ENCODE data around the gene ARHGAP29. TPM values are rescaled to one million over a fixed set of nuclear protein-coding genes. Genes with fewer than 3 reads are reported as not detected.

The ARHGAP29 gene
- total RNA-seq, 1 experiment from 2014 or later, result 17.9 TPM

DNA sequence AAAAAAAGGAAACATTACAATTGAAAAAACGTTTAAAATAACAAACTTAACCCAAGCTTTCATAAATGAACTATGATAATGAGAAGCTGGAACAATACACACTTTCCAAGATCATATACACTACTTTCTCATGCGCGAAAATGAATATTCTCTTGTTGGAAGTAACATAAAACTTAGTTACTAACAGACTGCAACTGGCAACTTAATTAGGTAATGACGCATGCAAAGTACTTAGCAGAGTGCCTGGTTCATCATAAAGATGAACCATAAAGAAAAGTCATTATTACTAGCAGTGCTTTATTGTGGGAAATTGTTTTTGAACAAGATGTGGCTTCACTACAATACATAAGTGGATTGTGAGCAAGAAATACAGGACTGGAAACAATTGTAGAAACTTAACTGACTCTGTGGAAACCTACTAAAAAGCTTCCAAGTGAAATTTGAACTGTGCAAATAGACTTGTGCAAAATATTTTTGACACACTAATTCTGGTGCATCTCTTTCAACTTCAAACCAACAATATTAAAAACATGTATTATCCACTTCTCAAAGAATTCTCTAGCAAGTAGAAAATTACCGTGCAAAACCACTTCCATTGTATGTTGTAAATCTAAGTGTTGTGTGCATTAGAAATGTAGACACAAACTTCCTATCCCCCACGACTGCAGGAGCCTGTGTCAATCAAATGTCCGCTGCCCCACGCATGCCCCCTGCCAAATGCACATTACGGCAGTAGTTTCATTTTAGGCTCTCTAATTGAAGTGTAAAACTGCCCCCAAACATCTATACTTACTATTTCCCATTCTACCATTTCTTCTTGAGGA is 2.0 kb downstream of the ARHGAP29 start:
- DNase-seq (ENCODE audit: low read depth), result peak; percentile 60

DNA sequence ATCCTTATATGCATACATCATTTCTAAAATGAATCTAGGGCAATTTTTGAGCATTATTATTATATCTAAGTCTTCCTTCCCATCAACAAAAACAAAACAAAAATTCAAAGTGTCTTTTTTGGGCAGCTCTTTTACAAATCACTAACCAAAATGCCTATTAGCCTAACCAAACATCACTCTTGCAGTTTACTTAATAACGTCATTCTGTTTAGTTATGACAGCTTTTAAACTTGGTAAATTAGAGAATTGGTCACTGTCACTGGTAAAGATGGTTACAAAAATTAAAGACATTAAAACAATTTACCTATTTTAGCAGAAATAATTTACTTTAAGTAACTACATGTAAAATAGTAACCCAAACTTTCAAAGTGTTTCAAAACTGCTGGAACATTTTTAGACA is 2.8 kb downstream of the ARHGAP29 start:
- no peak for DNase-seq (ENCODE audit: low read depth)

DNA sequence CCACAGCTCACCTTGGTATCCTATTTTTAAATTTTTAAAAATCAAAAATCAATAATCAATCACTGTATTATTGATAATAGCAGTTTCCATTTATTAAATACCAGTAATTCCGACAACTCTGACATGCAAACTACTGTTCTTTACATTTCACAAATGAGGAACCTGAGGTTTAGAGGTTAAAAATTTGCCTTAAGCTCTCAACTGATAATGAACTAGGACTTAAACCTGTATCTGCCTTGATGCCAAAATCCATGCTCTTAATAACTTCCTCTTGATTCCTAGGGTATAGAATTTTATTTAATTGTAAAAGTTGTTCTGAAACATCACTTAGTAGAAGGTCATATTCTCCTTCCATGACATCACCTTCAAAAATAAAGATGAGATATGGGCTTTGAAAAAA is 5.6 kb downstream of the ARHGAP29 start:
- DNase-seq (ENCODE audit: low read depth), result no peak

DNA sequence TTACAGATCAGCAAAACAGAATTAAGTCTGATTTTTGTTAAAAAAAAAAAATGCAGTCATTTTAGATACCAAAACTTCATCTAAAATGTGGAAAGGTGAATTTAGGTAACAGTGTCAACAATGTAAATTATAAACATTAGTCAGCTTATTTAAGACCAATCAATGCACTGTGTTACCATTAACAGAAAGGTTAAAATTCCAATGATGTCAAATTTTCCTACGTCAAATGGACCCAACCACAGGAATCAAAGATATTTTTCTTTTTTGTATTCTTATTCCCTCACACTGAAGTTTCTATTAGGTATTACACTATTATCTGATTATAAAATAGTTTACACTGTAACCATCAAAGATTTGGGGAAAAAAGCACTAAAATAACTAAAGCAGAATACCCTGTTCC is 6.5 kb downstream of the ARHGAP29 start:
- no peak for DNase-seq (ENCODE audit: low read depth)

DNA sequence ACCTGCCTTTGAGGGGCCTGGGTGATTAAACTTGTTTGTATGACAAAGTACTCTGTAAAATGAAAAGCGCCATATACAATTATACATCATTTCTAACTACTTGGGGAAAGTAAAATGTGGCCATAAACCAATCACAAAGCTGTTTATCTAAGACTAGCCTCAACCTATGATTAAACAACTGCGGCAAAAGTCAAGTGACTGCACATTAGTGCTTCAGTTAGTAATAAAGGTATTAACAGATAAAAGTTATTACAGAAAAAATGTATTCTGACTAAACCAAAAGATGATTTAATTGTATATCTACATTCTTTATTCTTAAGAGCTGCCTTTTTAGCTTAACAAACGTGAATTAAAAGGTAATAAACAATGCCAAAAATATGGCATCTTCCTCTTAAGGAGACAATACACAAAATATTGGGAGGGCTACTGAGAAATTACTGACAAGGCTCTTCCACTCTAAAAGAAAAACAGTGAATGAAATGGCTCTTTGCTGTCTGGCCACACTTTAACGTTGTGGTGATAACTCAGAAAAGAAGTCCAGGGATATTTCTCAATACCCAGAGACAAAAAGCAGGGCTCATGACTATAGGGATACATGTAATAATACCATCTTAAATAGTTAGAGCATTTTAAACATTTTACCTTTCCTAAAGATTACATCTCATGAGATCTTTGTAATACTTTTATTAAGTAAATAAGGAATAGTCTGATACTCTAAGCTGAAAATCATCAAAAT is 8.6 kb downstream of the ARHGAP29 start:
- DNase-seq (ENCODE audit: low read depth), result peak; percentile 7

DNA sequence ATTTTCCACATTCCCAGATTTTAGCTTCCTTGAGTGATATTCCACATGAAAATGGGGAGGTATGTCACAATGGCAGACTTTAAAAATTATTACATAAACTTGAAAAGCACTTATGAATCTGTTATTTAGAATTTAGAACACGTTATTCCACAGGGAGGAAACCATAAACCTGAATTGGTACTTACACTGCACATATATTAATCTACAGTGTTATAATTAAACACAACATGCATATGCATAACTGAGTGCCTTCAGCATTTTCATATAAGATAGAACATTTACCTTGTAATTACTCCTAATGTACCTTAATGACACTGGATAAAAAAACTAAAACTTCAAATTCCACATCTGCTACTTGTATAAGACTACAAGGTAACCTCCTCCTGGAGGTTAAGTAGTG is 9.8 kb downstream of the ARHGAP29 start:
- DNase-seq (ENCODE audit: low read depth), result no peak

DNA sequence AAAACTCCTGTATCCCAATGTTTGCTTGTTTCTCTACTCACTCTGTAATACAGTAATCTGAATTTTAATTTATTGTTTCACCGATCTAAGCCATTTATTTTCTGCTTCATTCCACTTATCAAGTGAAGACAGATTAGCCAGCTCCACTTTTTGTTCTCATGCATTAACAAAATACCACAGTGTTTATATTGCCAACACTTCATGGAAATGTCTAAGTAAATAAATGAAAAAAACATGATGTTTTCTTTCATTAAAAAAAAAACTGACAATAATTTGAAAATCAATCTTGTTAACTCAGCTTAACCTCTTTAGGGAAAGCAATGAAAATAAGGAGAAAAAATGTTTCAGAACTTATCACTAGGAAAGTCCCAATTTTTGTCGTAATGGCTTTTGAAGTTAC is 11.5 kb downstream of the ARHGAP29 start:
- no peak for DNase-seq (ENCODE audit: low read depth)

DNA sequence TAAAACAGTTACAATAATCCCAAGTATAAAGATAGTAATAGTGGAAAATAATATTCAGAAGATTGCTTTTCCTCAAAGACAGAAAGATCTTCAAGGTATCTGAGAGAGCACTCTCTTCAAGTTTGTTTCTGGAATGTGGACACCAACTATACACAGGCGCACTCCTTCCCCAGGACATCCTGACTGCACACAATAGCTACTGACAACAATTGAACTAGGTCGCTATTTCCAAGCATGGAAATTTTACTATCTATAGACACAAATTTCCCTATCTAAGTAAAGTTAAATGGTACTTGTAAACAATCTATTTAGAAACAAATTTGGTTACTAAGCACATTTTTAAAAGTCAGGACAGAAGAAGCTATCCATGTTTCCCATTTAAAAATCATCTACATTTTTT is 19.1 kb downstream of the ARHGAP29 start:
- DNase-seq (ENCODE audit: low read depth), result no peak

DNA sequence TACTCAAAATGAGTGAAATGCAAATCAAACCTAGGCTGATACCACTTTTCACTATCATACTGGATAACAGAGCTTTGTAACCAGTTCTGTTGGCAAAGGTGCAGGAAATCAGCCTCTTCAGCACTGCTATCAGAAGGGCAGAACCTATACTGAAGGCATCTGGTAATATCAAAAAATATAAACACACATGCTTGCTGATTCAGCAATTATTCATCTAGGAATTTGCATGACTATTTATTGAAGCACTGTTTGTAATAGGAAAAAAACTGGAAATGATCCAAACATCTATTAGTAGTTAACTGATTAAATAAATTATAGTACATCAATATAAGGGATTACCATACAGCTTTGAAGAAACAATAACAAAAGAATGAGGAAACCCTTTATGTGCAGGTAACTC is 21.4 kb downstream of the ARHGAP29 start:
- DNase-seq (ENCODE audit: low read depth), result peak; percentile 4

DNA sequence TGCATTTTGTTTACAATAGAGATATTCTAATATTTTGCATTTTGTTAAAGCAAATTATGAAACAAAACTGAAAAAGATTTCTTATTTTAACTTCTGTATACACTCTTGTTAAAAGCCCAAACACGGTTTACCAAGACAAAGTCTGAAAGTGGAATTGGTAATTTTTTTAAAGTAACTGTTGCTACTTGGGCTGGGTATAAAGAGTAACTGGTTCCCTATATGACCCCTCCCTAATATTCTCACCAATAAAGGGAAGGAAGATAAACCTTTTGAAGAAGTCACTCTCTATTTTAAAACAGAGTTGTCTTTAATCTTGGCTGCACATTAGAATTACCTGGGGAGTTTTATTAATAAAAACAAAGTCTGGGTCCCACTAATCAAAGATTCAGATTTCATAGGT is 27.4 kb downstream of the ARHGAP29 start:
- no peak for DNase-seq (ENCODE audit: low read depth)

DNA sequence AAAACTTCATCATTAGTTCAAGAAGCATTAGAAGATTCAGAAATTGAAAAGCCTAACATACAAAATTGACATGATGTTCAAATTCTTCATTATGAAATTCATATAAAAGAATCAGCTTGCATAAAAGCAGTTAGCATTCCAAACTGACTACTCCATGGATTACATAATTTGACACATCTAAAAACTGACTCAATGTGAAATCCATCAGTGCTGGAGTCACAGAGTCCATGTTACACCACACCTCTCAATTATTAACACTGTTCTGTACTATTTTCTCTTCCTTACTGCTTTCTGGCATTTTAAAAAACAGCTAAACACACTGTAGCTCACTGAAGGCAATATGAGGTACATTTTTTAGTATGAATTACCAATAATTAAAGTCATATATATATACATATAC is 28.0 kb downstream of the ARHGAP29 start:
- peak; percentile 76 for DNase-seq (ENCODE audit: low read depth)

DNA sequence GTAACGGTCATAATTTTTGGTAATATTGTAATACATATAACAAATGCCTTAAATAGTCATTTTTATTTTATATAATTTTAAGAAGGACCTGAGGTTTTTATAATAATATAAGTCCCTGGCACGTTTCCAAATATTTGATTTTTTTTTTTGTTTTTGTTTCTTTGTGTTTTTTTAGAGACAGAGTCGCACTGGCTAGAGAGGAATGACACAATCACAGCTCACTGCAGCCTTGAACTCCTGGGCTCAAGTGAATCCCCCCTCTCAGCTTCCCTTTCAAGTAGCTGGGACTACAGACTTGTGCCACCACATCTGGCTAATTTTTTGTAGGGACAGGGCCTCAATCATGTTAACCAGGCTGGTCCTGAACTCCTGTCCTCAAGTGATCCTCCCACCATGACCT is 29.7 kb downstream of the ARHGAP29 start:
- no peak for DNase-seq (ENCODE audit: low read depth)

DNA sequence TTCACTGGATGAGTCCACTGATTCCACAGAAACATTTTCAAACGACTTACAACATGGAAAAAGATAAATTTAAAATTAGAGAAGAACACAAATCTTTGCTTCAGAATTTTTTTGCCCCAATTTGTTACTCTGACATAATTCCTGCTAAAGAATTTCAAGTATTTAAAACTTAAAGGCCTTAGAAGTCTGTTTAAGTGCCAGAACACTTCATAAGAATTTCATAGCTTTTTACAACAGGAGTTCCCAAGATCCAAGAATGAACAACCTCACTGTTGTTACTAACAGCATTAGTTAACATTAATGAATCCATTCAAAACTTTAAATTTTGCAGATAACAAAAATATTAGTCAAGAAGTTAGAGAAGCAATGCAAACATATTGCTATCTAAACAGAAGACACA is 31.7 kb downstream of the ARHGAP29 start:
- no peak for DNase-seq (ENCODE audit: low read depth)

DNA sequence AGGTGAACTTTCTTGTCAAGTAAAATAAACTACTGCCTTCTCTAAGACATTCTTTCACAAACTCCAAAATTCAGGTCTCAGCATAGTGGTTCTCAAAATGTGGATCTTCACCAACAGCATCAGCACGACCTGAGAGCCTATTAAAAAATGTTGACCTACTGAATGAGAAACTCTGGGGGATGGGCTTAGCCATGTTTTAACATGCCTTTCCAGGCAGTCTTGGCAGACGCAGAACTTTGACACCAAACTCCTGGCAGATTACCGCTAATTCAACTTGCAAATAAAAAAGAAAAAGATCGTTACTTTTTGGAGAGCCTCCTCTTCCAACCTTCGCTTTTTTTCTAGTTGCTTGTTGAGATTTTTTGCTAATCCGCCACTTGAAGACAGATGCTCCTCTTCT is 35.1 kb downstream of the ARHGAP29 start:
- no peak for DNase-seq (ENCODE audit: low read depth)

DNA sequence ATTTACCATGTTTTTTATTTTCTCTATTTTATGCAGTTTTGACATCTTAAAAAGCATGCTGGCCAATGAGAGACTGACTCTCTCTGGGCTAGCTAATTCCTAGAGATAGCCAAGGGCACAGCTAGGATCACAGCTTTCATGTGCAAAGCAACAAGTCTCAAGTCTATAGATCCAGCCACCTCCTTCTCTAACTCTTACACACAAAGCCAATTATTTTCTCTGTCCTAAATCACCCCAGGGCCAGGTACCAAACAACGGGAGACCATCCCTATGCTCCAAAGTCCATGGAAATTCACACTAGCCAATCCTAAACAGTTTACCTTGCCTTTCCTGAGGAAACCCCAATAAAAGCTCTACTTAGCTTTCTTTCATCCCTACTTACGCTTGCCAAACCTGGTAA is 38.0 kb downstream of the ARHGAP29 start:
- DNase-seq (ENCODE audit: low read depth), result no peak

DNA sequence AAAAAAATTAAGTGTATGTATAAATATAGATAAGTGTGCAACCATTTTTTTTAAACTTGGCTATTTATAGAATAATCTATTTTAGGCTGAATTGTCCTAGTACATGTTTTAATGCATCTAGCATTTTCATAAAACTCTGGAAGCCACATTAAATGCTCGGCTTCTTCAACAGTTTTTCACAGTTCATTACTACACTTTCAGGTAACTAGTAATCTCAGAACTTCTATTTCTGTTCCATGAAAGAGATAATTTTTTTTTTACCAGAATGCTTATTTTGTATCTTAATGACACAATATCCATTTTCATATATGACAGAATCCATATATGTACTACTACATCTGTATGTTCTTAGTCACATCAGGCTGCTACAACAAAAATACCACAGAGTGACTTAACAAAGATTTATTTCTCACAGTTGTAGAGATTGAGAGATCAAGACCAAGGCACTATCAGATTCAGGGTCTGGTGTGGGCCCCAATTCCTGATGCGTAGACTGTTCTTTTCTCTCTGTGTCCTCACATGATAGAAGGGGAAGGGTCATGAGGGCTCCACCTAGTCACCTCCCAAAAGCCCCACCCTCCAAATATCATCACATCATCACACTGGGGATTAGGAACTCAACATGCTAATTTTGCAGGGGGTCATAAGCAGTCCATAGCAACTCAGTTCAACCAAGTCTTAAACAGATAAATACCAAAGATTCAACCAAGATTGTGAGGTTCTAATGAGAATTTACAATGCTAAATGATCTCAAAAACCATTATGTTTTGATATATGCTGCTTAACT is 43.1 kb downstream of the ARHGAP29 start:
- no peak for DNase-seq (ENCODE audit: low read depth)

DNA sequence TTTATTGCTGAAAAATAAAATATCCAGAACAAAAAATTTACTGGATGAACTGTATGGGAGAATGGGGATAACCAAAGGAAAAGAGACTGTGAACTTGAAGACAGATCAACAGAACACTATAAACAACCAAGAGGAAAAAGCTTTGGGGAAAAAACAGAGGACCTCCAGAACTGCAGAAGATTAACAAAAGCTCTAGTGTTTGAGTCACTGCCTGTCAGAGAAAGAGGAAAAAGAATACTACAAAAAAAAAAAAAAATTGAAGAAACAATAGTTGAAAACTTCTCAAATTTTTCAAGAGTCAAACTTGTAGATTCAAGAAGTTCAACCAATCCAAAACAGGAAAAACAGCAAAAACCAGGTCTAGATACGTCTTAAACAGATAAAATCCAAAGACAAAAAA is 44.3 kb downstream of the ARHGAP29 start:
- no peak for DNase-seq (ENCODE audit: low read depth)

DNA sequence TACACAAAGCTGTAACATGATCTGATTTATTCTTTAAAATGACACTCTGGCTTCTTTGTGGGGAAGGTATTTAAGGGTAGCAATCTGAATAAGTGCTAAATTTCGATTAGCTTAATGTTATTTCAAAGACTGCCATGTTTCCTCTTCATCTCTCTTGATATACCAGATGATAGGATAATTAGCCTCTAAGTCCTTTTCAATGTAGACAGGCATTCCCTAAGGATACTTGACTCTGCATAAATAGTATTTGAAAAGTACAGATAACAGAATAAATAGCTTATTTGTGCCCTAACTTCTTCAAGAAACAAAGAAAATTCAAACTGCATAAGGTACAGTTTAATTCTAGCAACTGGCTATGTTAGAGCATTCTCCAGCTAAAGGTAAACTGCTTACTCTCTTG is 46.2 kb downstream of the ARHGAP29 start:
- no peak for DNase-seq (ENCODE audit: low read depth)

DNA sequence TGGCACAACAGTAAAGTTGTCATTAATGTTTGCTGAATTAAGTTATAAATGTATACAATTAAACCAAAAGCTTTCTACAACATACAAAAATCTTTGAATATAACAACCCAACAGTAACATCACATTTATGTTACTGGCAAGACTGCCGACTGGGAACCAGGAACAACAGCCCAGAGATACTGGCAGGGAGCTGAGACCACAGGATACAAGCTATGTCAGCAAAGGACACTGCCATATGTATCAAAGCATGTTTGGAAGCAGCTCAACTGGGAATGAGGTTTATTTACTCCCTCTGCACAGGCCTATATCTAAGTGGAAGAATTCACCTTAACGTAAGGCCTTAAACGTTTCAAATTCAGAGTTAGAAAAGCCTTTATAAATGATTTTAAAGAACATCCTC is 50.4 kb downstream of the ARHGAP29 start:
- DNase-seq (ENCODE audit: low read depth), result no peak

DNA sequence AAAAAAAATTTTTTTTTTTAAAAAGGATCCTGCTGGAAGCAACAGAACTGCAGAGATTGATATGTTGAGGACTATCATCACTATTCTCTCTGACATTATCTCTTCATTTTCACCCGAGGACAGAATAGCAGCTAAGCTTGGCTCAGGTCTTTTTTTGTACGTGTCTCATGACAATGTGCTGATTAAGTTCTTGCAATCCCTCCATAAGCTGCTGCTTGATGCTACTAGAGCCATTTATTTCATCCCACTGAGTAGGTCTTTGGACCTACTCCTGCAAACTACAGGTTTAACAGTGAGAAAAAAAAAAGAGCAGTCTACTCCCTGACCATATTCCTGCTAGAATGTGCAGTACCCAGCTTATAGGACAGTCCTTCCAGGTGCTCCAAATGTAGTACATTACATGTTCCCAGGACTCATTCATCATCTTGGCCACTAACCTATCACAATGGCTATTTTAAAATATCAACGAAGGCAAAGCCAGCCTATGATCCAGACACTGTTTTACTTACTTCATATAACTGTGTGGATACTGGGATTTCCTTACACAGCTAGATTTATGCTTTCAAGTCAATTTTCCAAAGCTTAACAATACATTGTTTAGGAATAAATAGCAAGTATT is 54.1 kb downstream of the ARHGAP29 start:
- DNase-seq (ENCODE audit: low read depth), result no peak

DNA sequence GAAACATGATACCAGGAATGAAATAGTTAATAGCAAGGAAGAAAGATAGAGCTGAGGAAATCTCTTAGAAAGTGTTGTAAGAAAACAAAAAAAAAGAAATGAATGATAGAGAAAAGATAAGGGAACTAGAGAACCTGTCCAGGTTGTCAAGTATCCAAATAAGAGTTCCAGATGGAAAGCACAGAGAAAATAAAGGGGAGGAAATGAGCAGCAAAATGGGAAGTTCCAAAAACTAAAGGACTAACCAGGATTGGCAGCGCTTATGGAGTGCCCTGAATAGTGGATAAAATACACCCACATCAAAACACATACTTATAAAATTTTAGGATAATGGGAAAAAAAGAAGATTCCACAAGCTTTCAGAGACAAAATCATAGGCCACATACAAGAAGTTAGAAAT is 55.2 kb downstream of the ARHGAP29 start:
- no peak for DNase-seq (ENCODE audit: low read depth)

DNA sequence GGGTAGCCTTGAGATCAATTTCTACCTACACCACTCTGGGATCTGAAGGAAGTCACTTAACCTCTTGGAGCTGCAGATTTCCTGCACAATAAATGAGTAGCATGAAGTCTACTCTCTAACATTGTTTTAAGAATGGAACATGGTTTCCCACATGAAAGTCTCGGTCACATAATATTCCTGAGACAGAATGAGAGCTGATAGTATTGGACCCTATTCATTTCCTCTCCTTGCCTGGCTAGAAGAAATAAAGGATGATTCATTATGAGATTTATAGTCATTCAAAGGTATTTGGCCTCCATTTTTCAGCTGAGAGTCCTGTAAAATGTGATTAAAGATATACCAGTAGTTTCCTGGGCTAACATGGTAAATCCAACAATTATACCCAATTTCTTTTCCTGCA is 56.7 kb downstream of the ARHGAP29 start:
- no peak for DNase-seq (ENCODE audit: low read depth)

Data from LHCN-M2 (cell line).